ENCODE results near the gene LGALS8. TPM values are rescaled to one million over a fixed set of nuclear protein-coding genes. Genes with fewer than 3 reads are reported as not detected.

LGALS8 gene
- total RNA-seq, 1 donor, result 64.8 TPM

- TF ChIP-seq CTCF (IDR thresholded peaks at IDR 0.05; ENCODE audit: insufficient read depth, low read length), result no peak
- DNase-seq (ENCODE audit: low read depth), result no peak
- no peak overlapping the region for H3K4me3 ChIP-seq (ENCODE audit: low read depth, low read length)
These were observed 28.3 kb downstream of the LGALS8 start for GRCh38 chr1:236552096-236552495.

GRCh38 chr1:236552901-236553300 lies 29.1 kb downstream of the LGALS8 start:
- DNase-seq (ENCODE audit: low read depth), result no peak
- no peak overlapping the region for H3K4me3 ChIP-seq (ENCODE audit: low read depth, low read length)
- TF ChIP-seq CTCF (IDR thresholded peaks at IDR 0.05; ENCODE audit: insufficient read depth, low read length), result no peak

- no peak for TF ChIP-seq CTCF (IDR thresholded peaks at IDR 0.05; ENCODE audit: insufficient read depth, low read length)
- no peak overlapping the region for H3K4me3 ChIP-seq (ENCODE audit: low read depth, low read length)
- DNase-seq (ENCODE audit: low read depth), result no peak
These were observed 29.6 kb downstream of the LGALS8 start for GRCh38 chr1:236553370-236553769.

- TF ChIP-seq CTCF (IDR thresholded peaks at IDR 0.05; ENCODE audit: insufficient read depth, low read length), result no peak
- DNase-seq (ENCODE audit: low read depth), result no peak
- no peak overlapping the region for H3K4me3 ChIP-seq (ENCODE audit: low read depth, low read length)
These were observed 32.8 kb downstream of the LGALS8 start for GRCh38 chr1:236556606-236557005.

- no peak for TF ChIP-seq CTCF (IDR thresholded peaks at IDR 0.05; ENCODE audit: insufficient read depth, low read length)
- H3K4me3 ChIP-seq (ENCODE audit: low read depth, low read length), result no peak overlapping the region
- no peak for DNase-seq (ENCODE audit: low read depth)
These were observed 34.3 kb downstream of the LGALS8 start for GRCh38 chr1:236558081-236558480.

GRCh38 chr1:236558846-236559245 lies 35.1 kb downstream of the LGALS8 start:
- no peak overlapping the region for H3K4me3 ChIP-seq (ENCODE audit: low read depth, low read length)
- no peak for DNase-seq (ENCODE audit: low read depth)
- TF ChIP-seq CTCF (IDR thresholded peaks at IDR 0.05; ENCODE audit: insufficient read depth, low read length), result no peak

GRCh38 chr1:236560213-236560771 lies 36.5 kb downstream of the LGALS8 start:
- DNase-seq (ENCODE audit: low read depth), result no peak
- no peak for TF ChIP-seq CTCF (IDR thresholded peaks at IDR 0.05; ENCODE audit: insufficient read depth, low read length)
- no peak overlapping the region for H3K4me3 ChIP-seq (ENCODE audit: low read depth, low read length)

Measured in fibroblast of the aortic adventitia (primary cell).